Measurements from ENCODE around the gene SMC5. TPM values are rescaled to one million over a fixed set of nuclear protein-coding genes. Genes with fewer than 3 reads are reported as not detected.

The SMC5 gene
- total RNA-seq, 4 donors from 2014 or later: 23.3 to 49.5 (median 32.3) TPM

DNA sequence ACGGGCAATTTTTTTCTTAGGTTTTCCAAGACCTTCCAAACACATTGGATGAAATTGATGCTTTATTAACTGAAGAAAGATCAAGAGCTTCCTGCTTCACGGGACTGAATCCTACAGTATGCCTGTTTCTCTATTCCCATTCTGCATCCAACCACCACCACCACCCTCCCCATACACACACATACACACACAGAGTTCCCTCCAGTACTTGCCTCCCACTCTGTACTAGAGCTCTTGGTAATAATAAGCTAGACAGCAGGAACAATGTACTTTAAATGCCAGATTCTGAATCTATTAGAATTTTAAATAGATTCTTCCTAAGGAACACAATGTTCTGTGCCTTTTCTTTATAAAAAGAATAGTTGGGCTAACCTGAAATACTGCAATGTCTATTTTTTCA lies 88.3 kb downstream of the SMC5 start:
- DNase-seq (ENCODE audit: low spot score in 2 of 2): no peak
- H3K27me3 ChIP-seq: no peaks in the 10 kb centered on the region
- TF ChIP-seq EP300 (IDR thresholded peaks at IDR 0.05) (peak in 1 of 2 donors; percentile 83), POLR2A (IDR thresholded peaks at IDR 0.05) (peak in 1 of 2 donors; percentile 15)
- TF ChIP-seq, protein P1, sequence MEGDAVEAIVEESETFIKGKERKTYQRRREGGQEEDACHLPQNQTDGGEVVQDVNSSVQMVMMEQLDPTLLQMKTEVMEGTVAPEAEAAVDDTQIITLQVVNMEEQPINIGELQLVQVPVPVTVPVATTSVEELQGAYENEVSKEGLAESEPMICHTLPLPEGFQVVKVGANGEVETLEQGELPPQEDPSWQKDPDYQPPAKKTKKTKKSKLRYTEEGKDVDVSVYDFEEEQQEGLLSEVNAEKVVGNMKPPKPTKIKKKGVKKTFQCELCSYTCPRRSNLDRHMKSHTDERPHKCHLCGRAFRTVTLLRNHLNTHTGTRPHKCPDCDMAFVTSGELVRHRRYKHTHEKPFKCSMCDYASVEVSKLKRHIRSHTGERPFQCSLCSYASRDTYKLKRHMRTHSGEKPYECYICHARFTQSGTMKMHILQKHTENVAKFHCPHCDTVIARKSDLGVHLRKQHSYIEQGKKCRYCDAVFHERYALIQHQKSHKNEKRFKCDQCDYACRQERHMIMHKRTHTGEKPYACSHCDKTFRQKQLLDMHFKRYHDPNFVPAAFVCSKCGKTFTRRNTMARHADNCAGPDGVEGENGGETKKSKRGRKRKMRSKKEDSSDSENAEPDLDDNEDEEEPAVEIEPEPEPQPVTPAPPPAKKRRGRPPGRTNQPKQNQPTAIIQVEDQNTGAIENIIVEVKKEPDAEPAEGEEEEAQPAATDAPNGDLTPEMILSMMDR (IDR thresholded peaks at IDR 0.05): no peak
- no peaks in the 10 kb centered on the region for H3K9me3 ChIP-seq
- peaks cover 0 to 36% (median 0%) of the 10 kb centered on the region in 3 donors for H3K36me3 ChIP-seq
- peak overlapping the region; percentile 4 to 85 (median 62) for H3K27ac ChIP-seq
- H3K4me1 ChIP-seq: peaks cover 0 to 12% (median 2%) of the 10 kb centered on the region in 4 donors
- WGBS, 2 donors: 56 to 59% methylated on average over 2 of the region's 2 CpGs
- H3K4me3 ChIP-seq: no peak overlapping the region

DNA sequence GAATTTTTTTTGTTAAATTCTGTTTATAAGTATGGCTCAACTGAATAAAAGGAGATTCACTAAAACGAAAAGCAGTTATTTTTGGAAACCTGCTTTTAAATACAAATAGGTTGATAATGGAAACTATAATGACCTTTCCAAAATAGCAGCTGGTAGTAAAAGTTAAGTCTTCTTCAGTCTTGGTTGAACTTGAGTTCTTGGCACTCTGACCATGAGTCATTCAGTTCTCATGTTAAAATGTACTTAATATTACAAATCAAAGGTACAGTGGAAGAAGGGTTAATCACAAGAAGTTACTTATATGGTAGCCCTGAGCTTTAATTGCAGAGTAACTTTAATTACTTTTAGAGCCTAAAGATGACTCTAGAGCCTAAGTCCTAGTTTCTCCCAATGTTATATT lies 93.6 kb downstream of the SMC5 start:
- no peak for DNase-seq (ENCODE audit: low spot score in 2 of 2)
- Histone ChIP-seq H3K4me1 (peaks cover 0 to 19% (median 0%) of the 10 kb centered on the region in 4 donors), H3K36me3 (peaks cover 0 to 36% (median 0%) of the 10 kb centered on the region in 3 donors), H3K27ac (peak overlapping the region in 2 of 4 donors; percentile 41 to 85), H3K27me3 (no peaks in the 10 kb centered on the region), H3K4me3 (no peak overlapping the region), H3K9me3 (no peaks in the 10 kb centered on the region)
- TF ChIP-seq EP300 (IDR thresholded peaks at IDR 0.05) (no peak), POLR2A (IDR thresholded peaks at IDR 0.05) (no peak)
- TF ChIP-seq, protein P1 (IDR thresholded peaks at IDR 0.05): no peak
- 23 to 31% methylated on average over 1 of the region's 1 CpG for WGBS, 2 donors

DNA sequence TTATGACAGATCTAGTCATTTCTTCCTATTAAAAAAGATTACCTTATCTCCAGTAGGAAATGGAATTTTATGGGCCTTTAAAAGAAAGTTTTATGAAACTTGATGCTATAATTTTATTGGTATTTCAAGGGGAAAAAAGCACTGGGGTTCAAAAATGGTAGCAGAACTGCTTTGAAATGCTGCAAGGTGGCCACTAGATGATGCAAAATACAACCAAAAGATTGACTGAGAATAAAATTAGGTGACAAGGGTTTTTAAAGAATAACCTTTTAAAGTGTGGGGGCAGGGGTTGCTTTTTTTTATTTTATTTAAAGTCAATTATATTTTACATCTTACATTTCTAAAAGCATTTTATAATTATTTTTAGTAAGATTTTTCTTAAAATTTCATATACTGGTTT lies 94.0 kb downstream of the SMC5 start:
- Histone ChIP-seq H3K4me1 (peaks cover 0 to 15% (median 0%) of the 10 kb centered on the region in 4 donors), H3K27me3 (no peaks in the 10 kb centered on the region), H3K4me3 (no peak overlapping the region), H3K27ac (peak overlapping the region in 1 of 4 donors; percentile 85), H3K36me3 (peaks cover 0 to 36% (median 0%) of the 10 kb centered on the region in 3 donors), H3K9me3 (no peaks in the 10 kb centered on the region)
- no peak for DNase-seq (ENCODE audit: low spot score in 2 of 2)
- TF ChIP-seq EP300 (IDR thresholded peaks at IDR 0.05) (peak in 1 of 2 donors; percentile 29), POLR2A (IDR thresholded peaks at IDR 0.05) (no peak)
- TF ChIP-seq, protein P1 (IDR thresholded peaks at IDR 0.05): peak; percentile 53 to 71 (median 55)

DNA sequence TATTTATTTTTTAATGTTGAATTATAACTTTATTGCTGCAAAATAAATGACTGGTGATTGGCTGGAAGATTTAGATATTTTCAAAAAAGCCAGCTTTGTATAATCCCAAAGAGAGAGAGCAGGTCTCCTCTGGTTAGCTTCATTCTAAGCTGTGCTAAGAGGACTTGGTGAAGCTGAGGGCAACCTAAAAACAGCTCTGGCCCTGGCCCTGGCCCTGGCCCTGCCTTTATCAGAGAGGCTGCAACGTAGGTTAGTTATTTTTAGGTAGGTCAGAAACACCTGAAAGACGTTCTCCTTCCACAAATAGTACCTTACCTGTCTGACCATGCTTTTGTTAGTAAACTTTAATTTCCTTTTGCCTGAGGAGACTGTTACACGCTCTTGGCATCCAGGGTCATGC lies 97.0 kb downstream of the SMC5 start:
- Histone ChIP-seq H3K9me3 (no peaks in the 10 kb centered on the region), H3K27ac (peak overlapping the region in 1 of 4 donors; percentile 54), H3K36me3 (peaks cover 0 to 10% (median 0%) of the 10 kb centered on the region in 3 donors), H3K27me3 (no peaks in the 10 kb centered on the region), H3K4me1 (peaks cover 0 to 15% (median 0%) of the 10 kb centered on the region in 4 donors), H3K4me3 (no peak overlapping the region)
- TF ChIP-seq EP300 (IDR thresholded peaks at IDR 0.05): no peak
- TF ChIP-seq POLR2A (IDR thresholded peaks at IDR 0.05): no peak
- TF ChIP-seq, protein P1 (IDR thresholded peaks at IDR 0.05): no peak
- no peak for DNase-seq (ENCODE audit: low spot score in 2 of 2)
- 73 to 82% methylated on average over 3 of the region's 3 CpGs for WGBS, 2 donors

DNA sequence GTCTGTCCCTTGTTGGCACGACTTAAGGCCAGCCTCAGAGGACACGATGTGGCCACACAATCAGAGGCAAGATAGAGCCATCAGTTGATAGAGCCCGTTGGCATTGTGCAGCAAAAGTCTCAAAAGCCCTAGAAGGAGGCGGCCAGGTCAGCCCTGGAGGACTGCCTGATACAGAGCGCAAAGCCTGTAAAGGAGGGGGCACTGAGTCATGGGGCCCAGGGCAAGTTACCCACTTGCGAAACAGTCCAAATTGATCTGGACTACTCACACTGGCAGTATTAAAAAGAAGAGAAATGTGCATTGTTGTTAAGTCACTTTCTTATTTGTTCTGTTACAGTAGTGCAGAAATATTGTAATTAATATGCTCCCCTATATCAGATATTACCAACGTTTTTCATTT lies 104.2 kb downstream of the SMC5 start:
- no peak for DNase-seq (ENCODE audit: low spot score in 2 of 2)
- no peaks in the 10 kb centered on the region for H3K4me1 ChIP-seq
- no peak for TF ChIP-seq EP300 (IDR thresholded peaks at IDR 0.05)
- no peak for TF ChIP-seq POLR2A (IDR thresholded peaks at IDR 0.05)
- TF ChIP-seq, protein P1 (IDR thresholded peaks at IDR 0.05): no peak
- H3K4me3 ChIP-seq: no peak overlapping the region
- H3K9me3 ChIP-seq: no peaks in the 10 kb centered on the region
- H3K27ac ChIP-seq: no peak overlapping the region
- WGBS, 2 donors: 87 to 88% methylated on average over 7 of the region's 7 CpGs
- H3K27me3 ChIP-seq: no peaks in the 10 kb centered on the region
- peaks cover 0 to 6% (median 0%) of the 10 kb centered on the region in 3 donors for H3K36me3 ChIP-seq
